ENCODE measurements around the gene LRRC7.

Gene LRRC7

GRCh38 chr1:70117046-70117445, 549.3 kb downstream of the LRRC7 start:
- H3K27ac ChIP-seq: no peak overlapping the region
- no peak for DNase-seq (ENCODE audit: low read depth, low spot score)

- no peak overlapping the region for H3K27ac ChIP-seq
- DNase-seq (ENCODE audit: low read depth, low spot score): no peak
These were observed 566.4 kb downstream of the LRRC7 start for GRCh38 chr1:70134148-70134547.

GRCh38 chr1:70140343-70140742, 572.6 kb downstream of the LRRC7 start:
- no peak overlapping the region for H3K27ac ChIP-seq
- no peak for DNase-seq (ENCODE audit: low read depth, low spot score)

- no peak for DNase-seq (ENCODE audit: low read depth, low spot score)
- no peak overlapping the region for H3K27ac ChIP-seq
These were observed 573.2 kb downstream of the LRRC7 start for GRCh38 chr1:70140894-70141293.

GRCh38 chr1:70142075-70142474, 574.4 kb downstream of the LRRC7 start:
- no peak overlapping the region for H3K27ac ChIP-seq
- DNase-seq (ENCODE audit: low read depth, low spot score): no peak

GRCh38 chr1:70143048-70143659, 575.4 kb downstream of the LRRC7 start:
- no peak for DNase-seq (ENCODE audit: low read depth, low spot score)
- H3K27ac ChIP-seq: no peak overlapping the region

- DNase-seq (ENCODE audit: low read depth, low spot score): no peak
- no peak overlapping the region for H3K27ac ChIP-seq
These were observed 578.8 kb downstream of the LRRC7 start for GRCh38 chr1:70146488-70146887.

- H3K27ac ChIP-seq: no peak overlapping the region
- no peak for DNase-seq (ENCODE audit: low read depth, low spot score)
These were observed 582.7 kb downstream of the LRRC7 start for GRCh38 chr1:70150444-70150843.

GRCh38 chr1:70153739-70154138, 586.0 kb downstream of the LRRC7 start:
- H3K27ac ChIP-seq: no peak overlapping the region
- no peak for DNase-seq (ENCODE audit: low read depth, low spot score)

- no peak for DNase-seq (ENCODE audit: low read depth, low spot score)
- H3K27ac ChIP-seq: no peak overlapping the region
These were observed 588.9 kb downstream of the LRRC7 start for GRCh38 chr1:70156529-70157120.

GRCh38 chr1:70164350-70164749, 596.6 kb downstream of the LRRC7 start:
- no peak overlapping the region for H3K27ac ChIP-seq
- no peak for DNase-seq (ENCODE audit: low read depth, low spot score)

GRCh38 chr1:70168283-70168682, 600.6 kb downstream of the LRRC7 start:
- no peak for DNase-seq (ENCODE audit: low read depth, low spot score)
- H3K27ac ChIP-seq: no peak overlapping the region

GRCh38 chr1:70169018-70169839, 601.5 kb downstream of the LRRC7 start:
- no peak overlapping the region for H3K27ac ChIP-seq
- no peak for DNase-seq (ENCODE audit: low read depth, low spot score)

- no peak for DNase-seq (ENCODE audit: low read depth, low spot score)
- H3K27ac ChIP-seq: no peak overlapping the region
These were observed 603.8 kb downstream of the LRRC7 start for GRCh38 chr1:70171512-70171911.
